ENCODE measurements around the gene FIZ1.
A peak's percentile ranks its signal among the peaks of the same experiment; 100 is the strongest.

The FIZ1 gene, protein sequence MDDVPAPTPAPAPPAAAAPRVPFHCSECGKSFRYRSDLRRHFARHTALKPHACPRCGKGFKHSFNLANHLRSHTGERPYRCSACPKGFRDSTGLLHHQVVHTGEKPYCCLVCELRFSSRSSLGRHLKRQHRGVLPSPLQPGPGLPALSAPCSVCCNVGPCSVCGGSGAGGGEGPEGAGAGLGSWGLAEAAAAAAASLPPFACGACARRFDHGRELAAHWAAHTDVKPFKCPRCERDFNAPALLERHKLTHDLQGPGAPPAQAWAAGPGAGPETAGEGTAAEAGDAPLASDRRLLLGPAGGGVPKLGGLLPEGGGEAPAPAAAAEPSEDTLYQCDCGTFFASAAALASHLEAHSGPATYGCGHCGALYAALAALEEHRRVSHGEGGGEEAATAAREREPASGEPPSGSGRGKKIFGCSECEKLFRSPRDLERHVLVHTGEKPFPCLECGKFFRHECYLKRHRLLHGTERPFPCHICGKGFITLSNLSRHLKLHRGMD

DNA sequence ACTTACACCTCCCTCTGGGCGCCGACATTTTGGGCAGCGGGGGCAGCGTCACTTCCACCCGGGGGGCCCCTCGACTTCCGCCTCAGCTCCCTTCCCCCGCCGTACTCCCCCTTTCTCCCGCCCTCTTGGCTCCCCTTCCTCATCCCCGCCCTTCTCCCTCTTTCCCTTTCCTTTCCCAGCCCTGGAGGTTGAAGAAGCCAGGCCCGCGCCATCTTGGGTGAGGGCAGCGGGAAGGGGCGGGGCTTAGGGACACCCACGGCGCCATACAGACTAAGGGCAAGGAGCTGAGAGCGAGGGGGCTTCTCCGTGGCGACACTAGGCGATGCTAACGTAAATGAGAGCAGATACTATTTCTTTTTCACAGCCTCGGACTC lies at the start of gene FIZ1:
FIZ1 (minus strand) TSS at position 50 of the 374 bp plus-strand sequence. CDS start 1,652 bp downstream, outside the sequence.
- peak; percentile 96 for DNase-seq

GRCh38 chr19:55648585-55649267 lies 49.4 kb upstream of the FIZ1 start:
- DNase-seq, result no peak

DNA sequence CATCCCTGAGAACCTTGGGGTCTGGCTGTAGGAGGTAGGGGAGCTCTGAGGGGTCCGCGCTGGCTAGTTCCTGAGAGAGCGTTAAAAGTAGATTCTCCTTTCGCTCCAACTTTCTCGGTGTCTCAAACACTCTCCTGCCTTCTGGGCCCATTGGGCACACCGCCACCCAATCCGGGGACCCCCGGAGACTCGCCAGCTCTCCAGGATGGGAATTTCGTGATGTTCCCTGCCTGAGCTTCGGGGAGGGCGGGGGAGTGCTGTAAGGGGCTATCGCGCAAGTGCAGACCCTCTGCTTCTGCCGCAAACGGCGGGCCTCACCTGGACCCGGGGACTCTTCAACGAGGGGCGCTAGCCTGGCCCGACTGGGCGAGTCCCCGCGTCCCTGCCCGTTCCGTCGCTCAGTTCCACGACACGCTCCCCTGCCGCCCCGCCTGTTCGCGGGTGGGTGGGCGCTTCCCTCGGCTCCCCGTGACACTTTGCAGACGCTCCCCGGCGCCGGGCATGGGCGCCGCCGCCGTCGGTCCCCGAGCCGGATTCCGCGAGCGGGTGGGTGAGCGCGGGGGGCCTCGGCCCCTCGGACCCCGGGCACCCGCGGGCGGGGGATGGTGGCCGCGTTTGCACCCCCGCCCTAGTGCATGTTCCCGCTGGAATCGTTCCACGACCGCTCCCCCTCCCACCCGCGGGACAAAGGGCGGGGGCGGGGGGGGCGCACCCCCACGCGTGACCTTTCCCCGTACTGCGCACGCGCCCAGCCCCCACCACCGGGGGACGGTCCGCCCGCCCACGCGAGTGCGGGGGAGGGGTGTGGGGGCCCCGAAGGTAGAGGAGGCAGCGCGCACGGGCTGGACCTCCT lies 48.6 kb upstream of the FIZ1 start, which contains the start of gene CCDC106:
CCDC106 (plus strand) TSS at position 481 of the 853 bp plus-strand sequence. CDS start 835 bp downstream, outside the sequence.
- DNase-seq, result no peak

GRCh38 chr19:55646889-55647731 lies 47.8 kb upstream of the FIZ1 start:
- DNase-seq, result no peak

- no peak for DNase-seq
These were observed 46.2 kb upstream of the FIZ1 start for GRCh38 chr19:55645512-55645881.

GRCh38 chr19:55644842-55645511 lies 45.7 kb upstream of the FIZ1 start:
- DNase-seq, result no peak

DNA sequence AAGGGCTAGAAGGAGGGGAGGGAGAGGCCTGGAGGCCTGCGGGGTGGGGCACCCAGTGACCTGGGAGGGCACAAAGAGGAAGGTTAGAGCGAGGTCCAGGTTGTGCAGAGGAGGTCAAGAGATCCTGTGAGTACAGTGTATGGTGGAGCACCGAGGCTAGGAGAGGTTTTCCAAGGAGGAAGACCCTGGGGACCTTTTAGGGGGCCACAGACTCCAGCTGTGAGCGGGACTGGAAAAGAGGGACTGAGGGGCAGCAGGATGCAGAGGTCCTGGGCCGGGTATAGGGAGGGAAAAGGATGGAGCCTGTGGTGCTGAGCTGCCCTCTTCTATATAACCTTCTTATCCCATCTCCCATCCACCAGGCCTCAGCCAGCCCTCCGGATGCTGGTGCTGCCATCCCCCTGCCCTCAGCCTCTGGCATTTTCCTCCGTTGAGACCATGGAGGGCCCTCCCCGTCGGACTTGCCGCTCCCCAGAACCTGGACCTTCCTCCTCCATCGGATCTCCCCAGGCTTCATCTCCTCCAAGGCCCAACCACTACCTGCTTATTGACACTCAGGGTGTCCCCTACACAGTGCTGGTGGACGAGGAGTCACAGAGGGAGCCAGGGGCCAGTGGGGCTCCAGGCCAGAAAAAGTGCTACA lies 45.0 kb upstream of the FIZ1 start:
- DNase-seq, result no peak

GRCh38 chr19:55643887-55644176 lies 44.5 kb upstream of the FIZ1 start:
- DNase-seq, result no peak

GRCh38 chr19:55643003-55643886 lies 43.9 kb upstream of the FIZ1 start, which contains the start of gene ZNF581:
Gene ZNF581, plus strand, starts transcription at chr19:55643649. Its CDS starts 923 bp downstream, at chr19:55644572.
- DNase-seq, result peak; percentile 31

DNA sequence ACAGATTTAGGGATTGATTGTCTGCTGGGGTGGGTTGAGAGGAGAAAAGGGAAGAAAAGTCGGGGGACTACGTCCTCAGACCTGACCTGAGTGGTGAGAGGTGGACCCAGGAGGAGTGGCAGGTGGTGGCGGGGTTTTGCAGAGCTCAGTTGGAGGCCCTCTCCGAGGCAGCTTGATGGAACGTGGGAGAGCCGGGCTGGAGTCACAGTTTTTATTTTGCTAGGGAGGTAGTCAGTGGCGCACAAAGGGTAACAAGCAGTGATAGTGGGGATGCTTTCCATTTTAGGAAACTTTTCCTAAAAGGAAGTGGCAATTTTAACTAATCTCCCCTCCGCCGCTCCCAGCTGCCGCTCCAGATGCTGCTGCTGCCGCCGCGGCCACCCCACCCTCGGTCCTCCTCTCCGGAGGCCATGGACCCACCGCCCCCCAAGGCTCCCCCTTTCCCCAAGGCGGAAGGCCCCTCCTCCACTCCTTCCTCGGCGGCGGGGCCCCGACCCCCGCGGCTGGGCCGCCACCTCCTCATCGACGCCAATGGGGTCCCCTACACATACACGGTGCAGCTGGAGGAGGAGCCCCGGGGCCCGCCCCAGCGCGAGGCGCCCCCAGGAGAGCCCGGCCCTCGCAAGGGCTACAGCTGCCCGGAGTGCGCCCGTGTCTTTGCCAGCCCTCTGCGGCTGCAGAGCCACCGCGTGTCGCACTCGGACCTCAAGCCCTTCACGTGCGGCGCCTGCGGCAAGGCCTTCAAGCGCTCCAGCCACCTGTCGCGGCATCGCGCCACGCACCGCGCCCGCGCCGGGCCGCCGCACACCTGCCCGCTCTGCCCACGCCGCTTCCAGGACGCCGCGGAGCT lies 43.1 kb upstream of the FIZ1 start:
- DNase-seq, result no peak

GRCh38 chr19:55641426-55642152 lies 42.3 kb upstream of the FIZ1 start:
- no peak for DNase-seq

GRCh38 chr19:55640577-55641425 lies 41.5 kb upstream of the FIZ1 start, which contains the start of gene ZNF580:
Gene ZNF580, plus strand, starts transcription at chr19:55641002. Its CDS starts 1,507 bp downstream, at chr19:55642509.
- peak; percentile 51 for DNase-seq

DNA sequence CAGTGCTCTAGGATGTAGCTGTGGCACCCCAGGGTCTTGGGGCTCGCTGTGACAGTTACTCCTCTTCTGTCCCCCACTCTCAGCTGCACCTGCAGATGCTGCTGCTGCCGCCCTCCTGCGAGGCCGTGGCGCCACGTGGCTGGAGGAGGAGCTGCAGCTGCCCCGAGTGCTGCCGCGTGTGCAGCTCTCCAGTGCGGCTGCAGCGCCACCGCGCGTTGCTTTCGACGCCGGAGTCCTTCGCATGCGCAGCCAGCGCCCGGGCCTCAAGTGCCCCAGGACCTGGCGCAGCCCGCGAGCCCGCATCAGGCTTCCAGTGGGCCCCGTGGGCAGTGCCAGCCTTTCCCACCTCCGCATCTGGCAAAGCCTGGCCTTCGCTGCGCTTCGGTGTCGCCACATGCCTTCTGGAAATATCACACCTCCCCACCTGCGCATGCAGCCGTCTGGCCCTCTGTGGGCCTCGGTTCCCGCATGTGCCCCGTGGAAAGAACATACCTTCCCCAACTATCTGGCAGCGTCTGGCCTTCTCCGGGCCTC lies 40.8 kb upstream of the FIZ1 start:
- peak; percentile 11 for DNase-seq

DNA sequence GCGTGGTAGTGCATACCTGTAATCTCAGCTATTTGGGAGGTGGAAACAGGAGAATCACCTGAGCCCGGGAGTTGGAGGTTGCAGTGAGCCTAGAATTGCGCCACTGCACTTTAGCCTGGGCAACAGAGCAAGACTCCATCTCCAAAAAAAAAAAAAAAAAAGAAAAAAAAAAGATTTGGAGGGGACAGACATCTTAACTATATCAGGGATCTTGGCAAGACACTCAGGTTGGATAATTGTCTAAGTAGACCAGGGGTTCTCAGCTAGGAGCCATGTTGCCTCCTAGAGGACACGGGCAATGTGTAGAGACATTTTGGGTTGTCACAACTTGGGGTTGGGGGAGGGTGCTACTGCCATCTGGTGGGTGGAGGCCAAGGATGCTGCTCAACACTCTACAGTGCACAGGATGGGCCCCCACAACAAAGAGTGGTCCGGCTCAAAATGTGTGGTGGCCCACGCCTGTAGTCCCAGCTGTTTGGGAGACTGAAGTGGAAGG lies 39.6 kb upstream of the FIZ1 start:
- no peak for DNase-seq

DNA sequence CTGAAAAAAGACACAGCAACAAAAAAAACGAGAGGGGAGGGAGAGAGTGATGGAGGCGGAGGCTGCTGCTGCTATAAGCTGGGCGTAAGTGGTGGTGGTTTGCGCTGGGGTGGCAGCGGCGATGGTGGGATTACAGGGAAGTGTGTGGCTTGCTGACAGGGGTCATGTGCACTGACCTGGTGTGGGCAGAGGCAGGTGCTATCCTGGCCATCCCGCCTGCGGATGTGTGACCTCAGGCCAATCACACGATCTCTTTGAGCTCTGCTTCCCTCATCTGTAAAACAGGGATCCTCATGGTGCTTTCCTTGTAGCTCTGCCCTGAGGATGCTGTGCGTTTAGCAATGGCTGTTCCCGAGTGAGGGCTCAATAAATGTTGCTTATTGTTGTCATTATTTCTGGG lies 38.2 kb upstream of the FIZ1 start:
- no peak for DNase-seq

- DNase-seq, result no peak
These were observed 37.4 kb upstream of the FIZ1 start for GRCh38 chr19:55636723-55637122.

All from amniotic stem cell (primary cell).